A673 (cell line): Measurements from ENCODE around the gene SLC26A2. TPM values are rescaled to one million over a fixed set of nuclear protein-coding genes. Genes with fewer than 3 reads are reported as not detected.

Experiments
- Bru-seq: library from RNA; stranded (reverse); fragments of 400-500 nt; gene quantifications from one replicate; lab custom pipeline; 2021; lab: Mats Ljungman, UMichigan
- BruChase-seq, 2 experiments: library from RNA; stranded (reverse); fragments of 400-500 nt; gene quantifications; one replicate each; lab custom pipeline; 2021; lab: Mats Ljungman, UMichigan
- BruUV-seq: library from RNA; stranded (reverse); fragments of 400-500 nt; replicated peaks from 2 replicates; lab custom pipeline; 2021; lab: Mats Ljungman, UMichigan
- CTCF ChIA-PET: fragments of 300-600 bp; sonication (Branson Sonifier 250); formaldehyde crosslinking; loops from one replicate; lab custom pipeline; 2022; ENCODE audit warnings: antibody characterized with exemption; lab: Charles Lee
- POLR2A ChIA-PET: fragments of 300-600 bp; sonication (Branson Sonifier 250); formaldehyde crosslinking; loops from one replicate; lab custom pipeline; 2022; ENCODE audit warnings: antibody characterized with exemption; ENCODE audit not compliant: low non-redundant PET; lab: Charles Lee
- DNase-seq: peaks from one replicate; pipeline ENCODE4 v3.0.0-alpha.2; 2015; ENCODE audit warnings: low spot score
- H3K27ac ChIP-seq: fragments of 200-600 bp; sonication (generic); 2 replicates; pipeline ENCODE4 v1.5.1; 2016; ENCODE audit warnings: mixed run types, low read depth, mild to moderate bottlenecking, mixed read lengths, antibody characterized with exemption, low read length; ENCODE audit not compliant: poor library complexity, severe bottlenecking
- H3K27me3 ChIP-seq: fragments of 200-600 bp; sonication (generic); replicated peaks from 2 replicates; pipeline ENCODE4 v1.6.1; 2017; ENCODE audit warnings: mixed run types, low read depth, mild to moderate bottlenecking, mixed read lengths, antibody characterized with exemption, low read length; ENCODE audit not compliant: insufficient read depth, poor library complexity
- H3K36me3 ChIP-seq: fragments of 200-600 bp; sonication (generic); 2 replicates; pipeline ENCODE4 v1.6.1; 2016; ENCODE audit warnings: mixed run types, mild to moderate bottlenecking, mixed read lengths, antibody characterized with exemption, low read length; ENCODE audit not compliant: insufficient read depth, poor library complexity, severe bottlenecking
- H3K4me1 ChIP-seq: fragments of 200-600 bp; sonication (generic); 2 replicates; pipeline ENCODE4 v1.6.1; 2017; ENCODE audit warnings: mixed run types, mild to moderate bottlenecking, mixed read lengths, antibody characterized with exemption, low read length; ENCODE audit not compliant: insufficient read depth, poor library complexity, severe bottlenecking
- H3K4me3 ChIP-seq: fragments of 200-600 bp; sonication (generic); 2 replicates; pipeline ENCODE4 v1.5.1; 2016; ENCODE audit warnings: low read depth, mixed run types, mild to moderate bottlenecking, mixed read lengths, low read length; ENCODE audit not compliant: poor library complexity, severe bottlenecking
- H3K9me3 ChIP-seq: fragments of 200-600 bp; sonication (generic); 2 replicates; pipeline ENCODE4 v1.6.1; 2016; ENCODE audit warnings: mixed run types, low read depth, mild to moderate bottlenecking, mixed read lengths, antibody characterized with exemption, low read length; ENCODE audit not compliant: poor library complexity, severe bottlenecking
- EZH2 ChIP-seq: fragments of 200-600 bp; sonication (generic); IDR thresholded peaks from 2 replicates; pipeline ENCODE4 v1.6.1; 2017; ENCODE audit warnings: borderline replicate concordance, low read depth, mild to moderate bottlenecking, mixed read lengths, antibody characterized with exemption, low read length; ENCODE audit not compliant: poor library complexity, severe bottlenecking
- intact Hi-C: fragments of 100-400 bp; cut with micrococcal nuclease; formaldehyde crosslinking; loops from one replicate; pipeline ENCODE4 v1.10.0; 2022; ENCODE audit not compliant: unreplicated experiment
- long read RNA-seq: library from polyadenylated mRNA; stranded (forward); transcript quantifications from one replicate; pipeline ENCODE4 v2.0.0, GENCODE V29; 2022
- total RNA-seq: library from RNA; stranded (reverse); gene quantifications from 2 replicates; pipeline ENCODE4 v1.2.3, GENCODE V29; 2021
- TF ChIP-seq, protein P1 (sequence below): fragments of 300-800, 200-600 bp; sonication (generic); conservative IDR thresholded peaks from 2 replicates; pipeline ENCODE4 v1.5.1; 2017; ENCODE audit warnings: low read depth, mild to moderate bottlenecking, antibody characterized with exemption, low read length, moderate library complexity, mixed read lengths

The SLC26A2 gene
- total RNA-seq (83.0 and 96.6 TPM in 2 replicates), Bru-seq, nascent RNA (percentile 95 among the genes with signal in this experiment), BruChase-seq, experiment 1, labeled RNA remaining after a 2-hour chase (percentile 99 among the genes with signal in this experiment), BruChase-seq, experiment 2, labeled RNA remaining after a 6-hour chase (percentile 99 among the genes with signal in this experiment)
- long read RNA-seq, full-length matches to known transcripts, result 3 of 20 reads
- long read RNA-seq, partial matches to known transcripts, result 15 of 20 reads
- long read RNA-seq, other reads (novel, unspliced or antisense), result 2 of 20 reads

DNA sequence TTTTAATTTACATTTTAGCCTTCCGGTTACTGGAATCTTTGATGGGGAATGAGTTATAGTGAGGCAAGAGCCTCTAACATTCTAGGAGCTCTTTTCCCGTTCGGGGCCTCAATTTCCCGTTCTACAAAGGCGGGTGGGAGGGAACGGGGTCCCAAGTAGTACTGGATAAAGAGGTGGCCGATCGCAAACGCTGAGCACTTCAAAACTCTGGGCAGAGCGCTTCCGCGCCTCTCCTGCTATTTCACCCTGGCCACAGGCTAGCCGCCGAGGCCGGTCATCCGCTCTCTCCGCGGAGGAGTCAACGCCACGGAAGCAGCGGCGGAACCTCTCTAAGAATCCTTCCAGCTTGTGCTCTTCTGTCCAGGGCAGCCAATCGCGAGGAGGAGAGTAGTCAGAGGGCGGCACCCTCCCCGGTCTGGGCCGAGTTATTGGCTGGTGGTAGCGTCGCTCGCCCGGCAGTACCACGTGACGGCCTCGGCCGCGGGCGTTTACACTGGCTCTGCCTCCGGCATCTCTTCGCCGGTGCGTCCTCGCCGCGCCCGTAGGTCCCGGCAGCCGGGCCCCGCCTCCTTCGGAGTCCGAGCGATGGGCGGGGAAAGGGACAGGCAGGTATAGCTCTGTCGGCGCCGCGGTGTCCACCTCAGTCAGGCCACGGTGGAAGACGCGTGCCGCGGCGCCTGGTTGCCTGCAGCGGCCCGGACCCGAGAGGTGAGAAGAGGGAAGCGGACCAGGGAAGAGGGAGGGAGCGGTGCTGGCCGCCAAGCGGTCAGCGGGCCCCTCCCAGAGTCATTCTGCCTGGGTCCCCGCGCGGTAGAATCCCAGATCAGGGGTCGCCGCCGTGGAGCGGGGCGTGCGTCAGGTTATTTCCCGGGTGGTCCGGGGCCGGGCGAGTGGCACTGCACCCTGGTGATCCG, at the start of gene SLC26A2:
Gene SLC26A2 (plus strand): TSS at position 487 of the 914 bp plus-strand sequence. CDS start 16,895 bp downstream, outside the sequence.
- H3K27ac ChIP-seq, result peak within 1 kb of the TSS; percentile 92

DNA sequence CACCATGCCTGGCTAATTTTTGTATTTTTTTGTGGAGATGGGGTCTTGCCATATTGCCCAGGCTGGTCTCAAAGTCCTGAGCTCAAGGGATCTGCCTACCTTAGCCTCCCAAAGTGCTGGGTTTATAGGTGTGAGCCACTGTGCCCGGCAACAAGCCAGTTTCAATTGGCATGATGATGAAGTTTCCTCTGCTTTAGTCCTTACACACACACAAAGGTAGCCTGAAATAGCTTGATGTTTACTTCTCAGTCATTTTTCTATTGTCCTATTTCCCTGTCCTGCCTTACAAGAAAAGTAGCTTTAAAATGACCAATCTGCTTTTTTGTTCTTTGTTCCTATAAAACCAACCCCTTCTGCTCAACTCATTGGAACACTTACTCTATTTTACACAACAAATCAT, 49.5 kb upstream of the SLC26A2 start:
- intact Hi-C loops, result no loop called here

More for the DNA sequence above, at the start of gene SLC26A2:
- Histone ChIP-seq H3K9me3 (no peaks in the 10 kb centered on the region), H3K27me3 (no peaks in the 10 kb centered on the region), H3K36me3 (peaks cover 11% of the 10 kb centered on the region), H3K4me1 (peaks cover 28% of the 10 kb centered on the region), H3K4me3 (peak within 1 kb of the TSS; percentile 85)
- BruUV-seq, result no TSS peak
- peak; percentile 99 for DNase-seq
- ChIA-PET CTCF (interaction anchor here (0.6 to 2.3 kb wide), 7 partner anchors 30 to 691 kb away, joined by 3 to 17 read pairs (median 3); no protein-coding TSS in a partner anchor), POLR2A (interaction anchor here (0.5 to 0.8 kb wide), 2 partner anchors 23 to 65 kb away, joined by 4 to 9 read pairs; no protein-coding TSS in a partner anchor)
- TF ChIP-seq, protein P1, sequence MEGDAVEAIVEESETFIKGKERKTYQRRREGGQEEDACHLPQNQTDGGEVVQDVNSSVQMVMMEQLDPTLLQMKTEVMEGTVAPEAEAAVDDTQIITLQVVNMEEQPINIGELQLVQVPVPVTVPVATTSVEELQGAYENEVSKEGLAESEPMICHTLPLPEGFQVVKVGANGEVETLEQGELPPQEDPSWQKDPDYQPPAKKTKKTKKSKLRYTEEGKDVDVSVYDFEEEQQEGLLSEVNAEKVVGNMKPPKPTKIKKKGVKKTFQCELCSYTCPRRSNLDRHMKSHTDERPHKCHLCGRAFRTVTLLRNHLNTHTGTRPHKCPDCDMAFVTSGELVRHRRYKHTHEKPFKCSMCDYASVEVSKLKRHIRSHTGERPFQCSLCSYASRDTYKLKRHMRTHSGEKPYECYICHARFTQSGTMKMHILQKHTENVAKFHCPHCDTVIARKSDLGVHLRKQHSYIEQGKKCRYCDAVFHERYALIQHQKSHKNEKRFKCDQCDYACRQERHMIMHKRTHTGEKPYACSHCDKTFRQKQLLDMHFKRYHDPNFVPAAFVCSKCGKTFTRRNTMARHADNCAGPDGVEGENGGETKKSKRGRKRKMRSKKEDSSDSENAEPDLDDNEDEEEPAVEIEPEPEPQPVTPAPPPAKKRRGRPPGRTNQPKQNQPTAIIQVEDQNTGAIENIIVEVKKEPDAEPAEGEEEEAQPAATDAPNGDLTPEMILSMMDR, result no peak
- no peak for TF ChIP-seq EZH2
- intact Hi-C loops, result loop anchor here (2.0 kb wide), 1 partner anchor 24 kb away; no protein-coding TSS in a partner anchor

More for the DNA sequence above, 49.5 kb upstream of the SLC26A2 start:
- TF ChIP-seq, protein P1, result no peak
- no peak for TF ChIP-seq EZH2
- H3K27ac ChIP-seq, result no peak overlapping the region
- ChIA-PET CTCF (interaction anchor here (0.6 kb wide), 1 partner anchor 9 kb away, joined by 4 read pairs; no protein-coding TSS in a partner anchor), POLR2A (no interaction called here)
- H3K4me3 ChIP-seq, result no peak overlapping the region
- H3K36me3 ChIP-seq, result no peaks in the 10 kb centered on the region
- no TSS peak for BruUV-seq
- no peaks in the 10 kb centered on the region for H3K27me3 ChIP-seq
- peaks cover 9% of the 10 kb centered on the region for H3K4me1 ChIP-seq
- no peak for DNase-seq
- H3K9me3 ChIP-seq, result no peaks in the 10 kb centered on the region
